ENCODE results near the gene SMARCA2.

DNA sequence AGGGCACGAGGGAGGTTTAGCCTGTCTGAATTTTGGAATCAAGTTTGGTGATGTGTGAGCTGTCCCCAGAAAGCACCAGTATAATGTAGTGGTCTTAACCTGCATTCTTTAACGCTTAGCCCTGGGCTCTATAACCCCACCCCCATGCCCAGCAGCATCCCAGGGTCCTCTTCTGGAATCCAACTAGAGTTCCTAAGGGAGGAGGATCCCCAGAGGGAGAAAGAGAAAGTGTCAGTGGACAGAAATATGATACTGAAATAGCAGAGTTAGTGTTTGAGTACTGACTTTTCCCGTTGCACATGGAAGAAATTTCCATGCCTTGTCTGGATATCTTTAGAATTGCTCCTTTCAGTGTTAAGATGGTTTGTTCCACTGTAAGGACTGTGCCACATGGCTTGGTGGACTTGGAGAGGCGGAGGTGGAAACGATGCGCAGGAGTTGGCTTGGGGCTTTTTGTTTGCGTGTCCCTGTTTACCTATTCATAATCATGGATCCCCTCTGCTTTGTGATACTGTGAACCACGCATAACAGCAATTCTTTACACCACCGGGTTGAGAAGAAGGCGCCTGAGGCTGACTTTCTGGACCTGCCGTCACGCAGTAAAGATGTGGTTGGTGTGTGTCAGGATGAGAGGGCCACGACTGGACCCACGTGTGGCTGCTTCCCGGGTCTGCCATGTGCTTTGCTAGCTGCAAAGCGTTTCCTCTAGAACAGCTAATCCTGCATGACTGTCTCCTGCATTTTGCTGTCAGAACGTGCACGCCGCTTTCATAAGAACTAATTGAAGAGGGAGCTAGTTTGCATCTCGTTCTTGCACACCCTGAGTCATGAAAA is 142.3 kb downstream of the SMARCA2 start:
- TF ChIP-seq, protein P1, sequence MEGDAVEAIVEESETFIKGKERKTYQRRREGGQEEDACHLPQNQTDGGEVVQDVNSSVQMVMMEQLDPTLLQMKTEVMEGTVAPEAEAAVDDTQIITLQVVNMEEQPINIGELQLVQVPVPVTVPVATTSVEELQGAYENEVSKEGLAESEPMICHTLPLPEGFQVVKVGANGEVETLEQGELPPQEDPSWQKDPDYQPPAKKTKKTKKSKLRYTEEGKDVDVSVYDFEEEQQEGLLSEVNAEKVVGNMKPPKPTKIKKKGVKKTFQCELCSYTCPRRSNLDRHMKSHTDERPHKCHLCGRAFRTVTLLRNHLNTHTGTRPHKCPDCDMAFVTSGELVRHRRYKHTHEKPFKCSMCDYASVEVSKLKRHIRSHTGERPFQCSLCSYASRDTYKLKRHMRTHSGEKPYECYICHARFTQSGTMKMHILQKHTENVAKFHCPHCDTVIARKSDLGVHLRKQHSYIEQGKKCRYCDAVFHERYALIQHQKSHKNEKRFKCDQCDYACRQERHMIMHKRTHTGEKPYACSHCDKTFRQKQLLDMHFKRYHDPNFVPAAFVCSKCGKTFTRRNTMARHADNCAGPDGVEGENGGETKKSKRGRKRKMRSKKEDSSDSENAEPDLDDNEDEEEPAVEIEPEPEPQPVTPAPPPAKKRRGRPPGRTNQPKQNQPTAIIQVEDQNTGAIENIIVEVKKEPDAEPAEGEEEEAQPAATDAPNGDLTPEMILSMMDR (IDR thresholded peaks at IDR 0.05): no peak
- TF ChIP-seq POLR2A (IDR thresholded peaks at IDR 0.05): no peak

All from testis (tissue), 2 donors.